H1 (cell line): ENCODE data around the gene CHRD. TPM values are rescaled to one million over a fixed set of nuclear protein-coding genes. Genes with fewer than 3 reads are reported as not detected.

ENCODE experiments used
- CTCF ChIA-PET: fragments of 300-600 bp; sonication (Branson Sonifier 250); formaldehyde crosslinking; loops from one replicate; lab custom pipeline; 2021; ENCODE audit not compliant: partially characterized antibody; lab: Charles Lee
- POLR2A ChIA-PET: fragments of 300-600 bp; sonication (Branson Sonifier 250); formaldehyde crosslinking; loops from one replicate; lab custom pipeline; 2021; ENCODE audit warnings: inconsistent platforms; ENCODE audit not compliant: partially characterized antibody; lab: Charles Lee
- DNase-seq, 2 experiments: peaks; one replicate each; pipeline versions ENCODE4 v3.0.0 to v3.0.0-alpha.2; 2010 to 2022; ENCODE audit warnings: low spot score in 2 of 2, low read depth in 1 of 2, mixed read lengths in 1 of 2
- FAIRE-seq: peaks from 2 replicates; lab custom pipeline; 2011; peaks lifted over from hg19 to GRCh38; lab: Jason Lieb, UNC
- H2AFZ ChIP-seq: 2 replicates; pipeline ENCODE4 v1.8.1; 2012; ENCODE audit warnings: low read length, inconsistent platforms
- H2AK5ac ChIP-seq: 2 replicates; pipeline ENCODE4 v1.6.1; 2013; ENCODE audit warnings: low read depth, low read length
- H2BK120ac ChIP-seq: replicated peaks from 2 replicates; pipeline ENCODE3; 2013; ENCODE audit warnings: low read depth, low read length, inconsistent platforms
- H2BK12ac ChIP-seq: 2 replicates; pipeline ENCODE4 v1.6.1; 2013; ENCODE audit warnings: low read depth, low read length
- H2BK15ac ChIP-seq: 2 replicates; pipeline ENCODE4 v1.6.1; 2013; ENCODE audit warnings: low read length
- H2BK20ac ChIP-seq: 2 replicates; pipeline ENCODE4 v1.6.1; 2013; ENCODE audit warnings: low read length
- H2BK5ac ChIP-seq: 2 replicates; pipeline ENCODE4 v1.6.1; 2013; ENCODE audit warnings: low read depth, low read length
- H3K14ac ChIP-seq: 2 replicates; pipeline ENCODE4 v1.6.1; 2013; ENCODE audit warnings: inconsistent platforms; ENCODE audit not compliant: insufficient read length
- H3K18ac ChIP-seq: 2 replicates; pipeline ENCODE4 v1.6.1; 2013; ENCODE audit warnings: low read length; ENCODE audit errors: extremely low read depth
- H3K23ac ChIP-seq: 2 replicates; pipeline ENCODE4 v1.6.1; 2013; ENCODE audit warnings: inconsistent platforms; ENCODE audit not compliant: insufficient read length
- H3K23me2 ChIP-seq: 2 replicates; pipeline ENCODE4 v1.6.1; 2013; ENCODE audit warnings: low read depth, low read length
- H3K27ac ChIP-seq: 2 replicates; pipeline ENCODE4 v1.6.1; 2011; ENCODE audit warnings: low read depth, low read length, inconsistent platforms
- H3K27me3 ChIP-seq, 4 experiments: replicated peaks in 1 of 4; 1 replicate in 1 of 4; 2 replicates in 3 of 4; pipeline versions ENCODE4 v1.6.1 to v1.8.1; 2011 to 2013; ENCODE audit warnings: low read length in 3 of 4, mild to moderate bottlenecking in 3 of 4, inconsistent platforms in 2 of 4, mixed read lengths in 2 of 4, moderate library complexity in 1 of 4; ENCODE audit not compliant: control insufficient read depth in 3 of 4, insufficient read depth in 3 of 4; ENCODE audit errors: extremely low read depth in 1 of 4
- H3K36me3 ChIP-seq, 4 experiments: 2 replicates each; pipeline versions ENCODE4 v1.6.1 to v1.8.1; 2011 to 2013; ENCODE audit warnings: mild to moderate bottlenecking in 4 of 4, low read length in 3 of 4, moderate library complexity in 2 of 4, control low read depth in 1 of 4, inconsistent platforms in 1 of 4; ENCODE audit not compliant: insufficient read depth in 4 of 4, control insufficient read depth in 2 of 4
- H3K4ac ChIP-seq: replicated peaks from 2 replicates; pipeline ENCODE3; 2013; ENCODE audit warnings: low read length, low read depth, mixed read lengths, inconsistent platforms; ENCODE audit not compliant: insufficient read length
- H3K4me1 ChIP-seq, 4 experiments: replicated peaks in 1 of 4; 1 replicate in 1 of 4; 2 replicates in 3 of 4; pipeline versions ENCODE4 v1.6.1 to v1.8.1; 2011 to 2013; ENCODE audit warnings: low read length in 3 of 4, inconsistent platforms in 2 of 4, mixed read lengths in 1 of 4; ENCODE audit not compliant: insufficient read depth in 4 of 4, control insufficient read depth in 3 of 4
- H3K4me2 ChIP-seq, 2 experiments: 2 replicates each; pipeline versions ENCODE4 v1.6.1 to v1.8.1; 2011 to 2013; ENCODE audit warnings: low read depth in 2 of 2, low read length in 2 of 2, control low read depth in 1 of 2, inconsistent platforms in 1 of 2, mild to moderate bottlenecking in 1 of 2; ENCODE audit not compliant: insufficient read depth in 1 of 2
- H3K4me3 ChIP-seq, 4 experiments: fragments of 200-600, 300-600 bp in 1 of 4; sonication (generic), shearing (Covaris generic), sonication (Bioruptor Twin) in 1 of 4; 2 replicates each; pipeline versions ENCODE4 v1.5.1 to v1.8.1; 2011 to 2016; ENCODE audit warnings: low read length in 4 of 4, low read depth in 3 of 4, control low read depth in 2 of 4, inconsistent platforms in 2 of 4, mild to moderate bottlenecking in 2 of 4, mixed read lengths in 1 of 4, moderate library complexity in 1 of 4; ENCODE audit not compliant: insufficient read depth in 2 of 4; ENCODE audit errors: extremely low read depth in 1 of 4
- H3K56ac ChIP-seq: replicated peaks from 2 replicates; pipeline ENCODE3; 2013; ENCODE audit warnings: low read depth, mild to moderate bottlenecking, mixed read lengths, low read length, inconsistent platforms; ENCODE audit not compliant: insufficient read length
- H3K79me1 ChIP-seq: 2 replicates; pipeline ENCODE4 v1.6.1; 2013; ENCODE audit warnings: low read depth, low read length, control low read depth
- H3K79me2 ChIP-seq, 2 experiments: 2 replicates each; pipeline versions ENCODE4 v1.6.1 to v1.8.1; 2012 to 2013; ENCODE audit warnings: low read length in 2 of 2, mild to moderate bottlenecking in 2 of 2, inconsistent platforms in 1 of 2; ENCODE audit not compliant: insufficient read depth in 2 of 2, control insufficient read depth in 1 of 2
- H3K9ac ChIP-seq, 4 experiments: replicated peaks in 1 of 4; 1 replicate in 1 of 4; 2 replicates in 3 of 4; pipeline versions ENCODE4 v1.6.1 to v1.8.1; 2011 to 2013; ENCODE audit warnings: low read depth in 3 of 4, low read length in 3 of 4, control low read depth in 2 of 4, mild to moderate bottlenecking in 2 of 4, moderate library complexity in 2 of 4, inconsistent platforms in 1 of 4; ENCODE audit errors: extremely low read depth in 1 of 4
- H3K9me3 ChIP-seq, 2 experiments: 2 replicates each; pipeline versions ENCODE4 v1.6.1 to v1.8.1; 2012 to 2013; ENCODE audit warnings: mild to moderate bottlenecking in 2 of 2, moderate library complexity in 2 of 2, control low read depth in 1 of 2, inconsistent platforms in 1 of 2, low read depth in 1 of 2, low read length in 1 of 2, mixed read lengths in 1 of 2; ENCODE audit not compliant: insufficient read depth in 2 of 2
- H4K20me1 ChIP-seq, 2 experiments: replicated peaks in 1 of 2; 2 replicates each; pipeline versions ENCODE3 to v1.8.1; 2011 to 2013; ENCODE audit warnings: inconsistent platforms in 2 of 2, low read length in 2 of 2, mild to moderate bottlenecking in 1 of 2; ENCODE audit not compliant: insufficient read depth in 2 of 2, control insufficient read depth in 1 of 2
- H4K5ac ChIP-seq: 2 replicates; pipeline ENCODE4 v1.6.1; 2013; ENCODE audit warnings: low read length, low read depth, mixed read lengths, inconsistent platforms; ENCODE audit not compliant: insufficient read length
- H4K8ac ChIP-seq: 2 replicates; pipeline ENCODE4 v1.8.0; 2013; ENCODE audit warnings: mild to moderate bottlenecking, moderate library complexity, low read length, inconsistent platforms; ENCODE audit not compliant: insufficient read depth; ENCODE audit errors: extremely low read depth
- H4K91ac ChIP-seq: replicated peaks from 2 replicates; pipeline ENCODE3; 2013; ENCODE audit warnings: low read length, mixed read lengths, inconsistent platforms; ENCODE audit not compliant: insufficient read length
- CTCF ChIP-seq, 3 experiments: IDR thresholded peaks; 1 replicate in 2 of 3; 2 replicates in 1 of 3; pipeline versions ENCODE4 v1.5.1 to v1.6.1; 2011; ENCODE audit warnings: low read length in 3 of 3, mild to moderate bottlenecking in 3 of 3, inconsistent platforms in 2 of 3, low read depth in 1 of 3, moderate library complexity in 1 of 3; ENCODE audit not compliant: insufficient read depth in 1 of 3; ENCODE audit errors: control extremely low read depth in 1 of 3
- EGR1 ChIP-seq: IDR thresholded peaks from 2 replicates; pipeline ENCODE4 v1.6.1; 2011; ENCODE audit warnings: low read depth, low read length, borderline replicate concordance
- GABPA ChIP-seq: IDR thresholded peaks from 2 replicates; pipeline ENCODE4 v1.6.1; 2011; ENCODE audit warnings: mild to moderate bottlenecking, low read length, moderate library complexity, borderline replicate concordance; ENCODE audit not compliant: insufficient read depth
- JUND ChIP-seq: IDR thresholded peaks from 2 replicates; pipeline ENCODE4 v1.6.1; 2011; ENCODE audit warnings: mild to moderate bottlenecking, improper control_type of control experiment, low read length
- KDM4A ChIP-seq: IDR thresholded peaks from one replicate; pipeline ENCODE4 v1.7.1; 2012; ENCODE audit warnings: low read depth, mild to moderate bottlenecking, moderate library complexity, low read length, inconsistent platforms; ENCODE audit not compliant: severe bottlenecking
- RFX5 ChIP-seq: IDR thresholded peaks from 2 replicates; pipeline ENCODE4 v1.6.1; 2011; ENCODE audit warnings: low read depth, low read length, improper control_type of control experiment, borderline replicate concordance
- YY1 ChIP-seq: IDR thresholded peaks from 2 replicates; pipeline ENCODE4 v1.6.1; 2011; ENCODE audit warnings: low read depth, mild to moderate bottlenecking, low read length
- WGBS, 2 experiments: shearing (Covaris generic) in 1 of 2; methylation state at CpG; one replicate each; pipeline versions ENCODE4 v1.1.6 to v1.1.7; 2013 to 2015; ENCODE audit warnings: low lambda C conversion rate in 2 of 2, mixed read lengths in 2 of 2, inconsistent platforms in 1 of 2, low coverage in 1 of 2, missing lambda C conversion rate in 1 of 2; ENCODE audit not compliant: insufficient replicate concordance in 2 of 2, insufficient coverage in 1 of 2, insufficient read length in 1 of 2; ENCODE audit errors: extremely low coverage in 1 of 2, missing lambda C conversion rate in 1 of 2; 5-methylcytosine and 5-hydroxymethylcytosine counted together
- polyA plus RNA-seq, 7 experiments: library from polyadenylated mRNA; depleted of rRNA in 3 of 7; stranded (reverse) in 5 of 7; unstranded in 2 of 7; fragments of >200 nt in 5 of 7; fragments of 200-250 nt in 2 of 7; gene quantifications; 1 replicate in 5 of 7; 2 replicates in 1 of 7; 4 replicates in 1 of 7; pipeline versions ENCODE4 v1.2.1 to v1.2.3, GENCODE V29; 2011 to 2013; ENCODE audit warnings: missing spikeins in 2 of 7, mixed read lengths in 2 of 7
- total RNA-seq: library from RNA; stranded (reverse); fragmentation: NEBNext Ultra II Directional; extraction: Animal tissue kit (Norgen Biotek cat#: 25700); gene quantifications from 2 replicates; pipeline ENCODE4 v1.2.1, GENCODE V29; 2021

The CHRD gene
- total and polyA plus RNA-seq, 2 of the 8 experiments (the other 6 are each of a cell fraction or from before 2014, with no cell fraction given) = 0.62 to 0.86 TPM

- Histone ChIP-seq H3K27me3 (no peaks in the 10 kb centered on the region), H3K4me2 (no peak overlapping the region), H3K4ac (no peak overlapping the region), H3K14ac (no peak overlapping the region), H3K9ac (no peak overlapping the region), H3K4me1 (peaks cover 0 to 8% (median 5%) of the 10 kb centered on the region in 4 experiments; a peak in 2 of 7 replicates), H4K91ac (no peak overlapping the region), H3K27ac (no peak overlapping the region), H4K20me1 (peaks cover 4 to 11% of the 10 kb centered on the region in 2 experiments), H3K9me3 (no peaks in the 10 kb centered on the region), H3K4me3 (no peak overlapping the region), H3K23ac (no peak overlapping the region), H4K8ac (no peak overlapping the region), H2AFZ (no peak overlapping the region), H2BK20ac (no peak overlapping the region), H3K56ac (no peak overlapping the region), H3K36me3 (peaks cover 7 to 42% (median 26%) of the 10 kb centered on the region in 4 experiments; a peak in 7 of 8 replicates), H3K23me2 (no peaks in the 10 kb centered on the region), H2BK5ac (no peak overlapping the region; the same call in 1 of the 2 replicates), H2BK15ac (no peak overlapping the region), H3K18ac (no peak overlapping the region), H2AK5ac (no peak overlapping the region), H2BK120ac (no peak overlapping the region), H3K79me2 (no peaks in the 10 kb centered on the region), H3K79me1 (no peaks in the 10 kb centered on the region), H4K5ac (no peak overlapping the region), H2BK12ac (no peak overlapping the region)
- DNase-seq (no peak), FAIRE-seq (no peak)
- ChIA-PET CTCF (interaction anchor here (0.8 to 6.8 kb wide), 18 partner anchors 11 to 424 kb away, joined by 3 to 49 read pairs (median 3); no protein-coding TSS in a partner anchor), POLR2A (interaction anchor here (1.0 to 3.4 kb wide), 7 partner anchors 9 to 39 kb away, joined by 3 to 13 read pairs (median 3); partner anchors contain the start of gene FAM131A)
- WGBS, 2 experiments = 72% methylated on average over 5 of the region's 8 CpGs; no CpG with 5 or more reads in 1 of the 2 experiments
- TF ChIP-seq EGR1 (no peak), YY1 (no peak), GABPA (no peak), RFX5 (no peak), KDM4A (no peak), CTCF (IDR thresholded peaks at IDR 0.05; ENCODE audit: control extremely low read depth in 1 of 3, insufficient read depth in 1 of 3, low read depth in 1 of 3, low read length in 3 of 3) (no peak), JUND (no peak)
Observed at GRCh38 chr3:184354754-184355153, 25.1 kb upstream of the CHRD start.
